IMR-90 (cell line): ENCODE results near the gene PLCG2.

ENCODE experiments used
- MAFK ChIP-seq: IDR thresholded peaks from 2 replicates; pipeline ENCODE4 v1.6.1; 2012; ENCODE audit warnings: low read depth, low read length, improper control_type of control experiment
- POLR2A ChIP-seq: IDR thresholded peaks from 2 replicates; pipeline ENCODE4 v1.6.1; 2012; ENCODE audit warnings: mild to moderate bottlenecking, low read depth, low read length
- RFX5 ChIP-seq: IDR thresholded peaks from 2 replicates; pipeline ENCODE4 v1.8.0; 2012; ENCODE audit warnings: low read depth, mild to moderate bottlenecking, low read length, moderate library complexity
- TF ChIP-seq, protein P1 (sequence below): conservative IDR thresholded peaks from 2 replicates; pipeline ENCODE4 v1.5.1; 2012; ENCODE audit warnings: mild to moderate bottlenecking, low read depth, low read length, improper control_type of control experiment
- TF ChIP-seq, protein P2 (sequence below): fragments of 150-350 bp; IDR thresholded peaks from 2 replicates; pipeline ENCODE4 v1.6.1; 2017; ENCODE audit warnings: mild to moderate bottlenecking, antibody characterized with exemption, low read length, low read depth

- TF ChIP-seq MAFK = no peak
- TF ChIP-seq, protein P1, sequence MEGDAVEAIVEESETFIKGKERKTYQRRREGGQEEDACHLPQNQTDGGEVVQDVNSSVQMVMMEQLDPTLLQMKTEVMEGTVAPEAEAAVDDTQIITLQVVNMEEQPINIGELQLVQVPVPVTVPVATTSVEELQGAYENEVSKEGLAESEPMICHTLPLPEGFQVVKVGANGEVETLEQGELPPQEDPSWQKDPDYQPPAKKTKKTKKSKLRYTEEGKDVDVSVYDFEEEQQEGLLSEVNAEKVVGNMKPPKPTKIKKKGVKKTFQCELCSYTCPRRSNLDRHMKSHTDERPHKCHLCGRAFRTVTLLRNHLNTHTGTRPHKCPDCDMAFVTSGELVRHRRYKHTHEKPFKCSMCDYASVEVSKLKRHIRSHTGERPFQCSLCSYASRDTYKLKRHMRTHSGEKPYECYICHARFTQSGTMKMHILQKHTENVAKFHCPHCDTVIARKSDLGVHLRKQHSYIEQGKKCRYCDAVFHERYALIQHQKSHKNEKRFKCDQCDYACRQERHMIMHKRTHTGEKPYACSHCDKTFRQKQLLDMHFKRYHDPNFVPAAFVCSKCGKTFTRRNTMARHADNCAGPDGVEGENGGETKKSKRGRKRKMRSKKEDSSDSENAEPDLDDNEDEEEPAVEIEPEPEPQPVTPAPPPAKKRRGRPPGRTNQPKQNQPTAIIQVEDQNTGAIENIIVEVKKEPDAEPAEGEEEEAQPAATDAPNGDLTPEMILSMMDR = no peak
- TF ChIP-seq POLR2A = no peak
- no peak for TF ChIP-seq RFX5
- TF ChIP-seq, protein P2, sequence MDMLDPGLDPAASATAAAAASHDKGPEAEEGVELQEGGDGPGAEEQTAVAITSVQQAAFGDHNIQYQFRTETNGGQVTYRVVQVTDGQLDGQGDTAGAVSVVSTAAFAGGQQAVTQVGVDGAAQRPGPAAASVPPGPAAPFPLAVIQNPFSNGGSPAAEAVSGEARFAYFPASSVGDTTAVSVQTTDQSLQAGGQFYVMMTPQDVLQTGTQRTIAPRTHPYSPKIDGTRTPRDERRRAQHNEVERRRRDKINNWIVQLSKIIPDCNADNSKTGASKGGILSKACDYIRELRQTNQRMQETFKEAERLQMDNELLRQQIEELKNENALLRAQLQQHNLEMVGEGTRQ = no peak
These were observed 131.3 kb downstream of the PLCG2 start for GRCh38 chr16:81910366-81910885.
